HEK293 (cell line): ENCODE measurements around the gene CSNK1A1.

Source experiments
- BCL11A ChIP-seq: fragments of 450-650 bp; formaldehyde crosslinking; IDR thresholded peaks from 2 replicates; pipeline ENCODE4 v1.5.1; 2016; ENCODE audit warnings: low read depth, missing biosample characterization, missing genetic modification characterization
- BCL6B ChIP-seq: fragments of 450-650 bp; formaldehyde crosslinking; IDR thresholded peaks from 2 replicates; pipeline ENCODE4 v1.5.1; 2017; ENCODE audit warnings: missing biosample characterization, missing genetic modification characterization
- EGR2 ChIP-seq: fragments of 450-650 bp; formaldehyde crosslinking; IDR thresholded peaks from 2 replicates; pipeline ENCODE4 v1.5.1; 2016; ENCODE audit warnings: low read depth, missing biosample characterization, missing genetic modification characterization
- GLIS2 ChIP-seq: fragments of 450-650 bp; formaldehyde crosslinking; IDR thresholded peaks from 2 replicates; pipeline ENCODE4 v1.5.1; 2016; ENCODE audit warnings: missing biosample characterization, missing genetic modification characterization
- SCRT2 ChIP-seq: fragments of 450-650 bp; formaldehyde crosslinking; IDR thresholded peaks from 2 replicates; pipeline ENCODE4 v1.5.1; 2016; ENCODE audit warnings: missing biosample characterization, missing genetic modification characterization
- SP2 ChIP-seq: fragments of 450-650 bp; formaldehyde crosslinking; IDR thresholded peaks from 2 replicates; pipeline ENCODE4 v1.5.1; 2016; ENCODE audit warnings: missing biosample characterization, missing genetic modification characterization
- SP3 ChIP-seq: fragments of 450-650 bp; formaldehyde crosslinking; IDR thresholded peaks from 2 replicates; pipeline ENCODE4 v1.5.1; 2016; ENCODE audit warnings: missing biosample characterization, missing genetic modification characterization
- ZBTB21 ChIP-seq: fragments of 450-650 bp; formaldehyde crosslinking; IDR thresholded peaks from 2 replicates; pipeline ENCODE4 v1.5.1; 2017; ENCODE audit warnings: missing biosample characterization, missing genetic modification characterization
- ZBTB48 ChIP-seq: fragments of 450-650 bp; formaldehyde crosslinking; IDR thresholded peaks from 2 replicates; pipeline ENCODE4 v1.5.1; 2016; ENCODE audit warnings: missing biosample characterization, missing genetic modification characterization
- ZEB2 ChIP-seq: fragments of 450-650 bp; formaldehyde crosslinking; IDR thresholded peaks from 2 replicates; pipeline ENCODE4 v1.5.1; 2016; ENCODE audit warnings: missing biosample characterization, missing genetic modification characterization
- ZIC2 ChIP-seq: fragments of 450-650 bp; formaldehyde crosslinking; IDR thresholded peaks from 2 replicates; pipeline ENCODE4 v1.5.1; 2016; ENCODE audit warnings: missing biosample characterization, missing genetic modification characterization
- ZNF362 ChIP-seq: fragments of 450-650 bp; formaldehyde crosslinking; IDR thresholded peaks from 2 replicates; pipeline ENCODE4 v1.5.1; 2016; ENCODE audit warnings: missing biosample characterization, missing genetic modification characterization
- ZNF366 ChIP-seq: fragments of 450-650 bp; formaldehyde crosslinking; conservative IDR thresholded peaks from 2 replicates; pipeline ENCODE4 v1.5.1; 2016; ENCODE audit warnings: missing biosample characterization, missing genetic modification characterization
- ZNF510 ChIP-seq: fragments of 450-650 bp; formaldehyde crosslinking; IDR thresholded peaks from 2 replicates; pipeline ENCODE4 v1.5.1; 2018; ENCODE audit warnings: mild to moderate bottlenecking, missing genetic modification characterization, missing biosample characterization; ENCODE audit not compliant: insufficient replicate concordance
- ZNF561 ChIP-seq: fragments of 450-650 bp; IDR thresholded peaks from 2 replicates; pipeline ENCODE4 v1.5.1; 2018; ENCODE audit warnings: missing biosample characterization, missing genetic modification characterization, borderline replicate concordance
- TF ChIP-seq, protein P1 (sequence below): fragments of 450-650 bp; formaldehyde crosslinking; IDR thresholded peaks from 2 replicates; pipeline ENCODE4 v1.5.1; 2016; ENCODE audit warnings: missing biosample characterization, missing genetic modification characterization
- TF ChIP-seq, protein P2 (sequence below): fragments of 450-650 bp; formaldehyde crosslinking; IDR thresholded peaks from 2 replicates; pipeline ENCODE4 v1.5.1; 2016; ENCODE audit warnings: missing biosample characterization, missing genetic modification characterization
- TF ChIP-seq, protein P3 (sequence below): fragments of 450-650 bp; formaldehyde crosslinking; IDR thresholded peaks from 2 replicates; pipeline ENCODE4 v1.5.1; 2016; ENCODE audit warnings: missing biosample characterization, missing genetic modification characterization

The CSNK1A1 gene

DNA sequence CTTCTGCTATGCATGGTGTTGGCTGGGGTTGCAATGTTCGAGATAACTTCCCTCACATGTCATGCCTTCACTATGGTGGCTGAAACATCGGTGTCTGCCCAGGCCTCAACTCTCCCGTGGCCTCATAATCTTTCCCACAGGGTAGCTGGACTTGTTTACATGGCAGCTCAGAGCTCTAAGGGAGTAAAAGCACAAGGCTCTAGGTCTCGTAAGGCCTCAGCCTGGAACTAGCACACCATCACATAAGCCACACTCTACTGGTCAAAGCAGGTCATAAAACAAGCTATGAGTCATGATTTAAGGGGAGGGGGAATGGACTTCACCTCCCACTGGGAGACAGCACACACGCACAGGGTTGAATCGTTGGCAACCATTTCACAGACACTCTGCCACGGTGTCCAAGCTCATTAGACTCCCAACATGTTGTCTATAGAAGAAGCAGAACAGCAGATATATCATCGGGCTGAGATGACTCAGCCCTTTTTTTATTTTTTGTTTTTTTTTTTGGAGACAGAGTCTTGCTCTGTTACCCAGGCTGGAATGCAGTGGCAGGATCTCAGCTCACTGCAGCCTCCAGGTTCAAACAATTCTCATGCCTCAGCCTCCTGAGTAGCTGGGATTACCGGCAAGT, 105.4 kb downstream of the CSNK1A1 start (continued):
- TF ChIP-seq BCL6B (tag by site-specific recombination) (no peak), ZNF561 (tag by site-specific recombination) (peak; percentile 20; the same call in 1 of the 2 replicates), EGR2 (tag by site-specific recombination) (0 out of 2 replicates have a peak, but pooled peaks have one; percentile 24), SP2 (peak; percentile 29; the same call in 1 of the 2 replicates), ZNF510 (tag by site-specific recombination) (no peak), ZEB2 (tag by site-specific recombination) (peak; percentile 56; the same call in 1 of the 2 replicates), SCRT2 (tag by site-specific recombination) (peak; percentile 38; the same call in 1 of the 2 replicates), ZNF366 (tag by site-specific recombination) (peak; percentile 37), ZIC2 (tag by site-specific recombination) (peak; percentile 88), ZNF362 (tag by site-specific recombination) (peak; percentile 68), SP3 (tag by site-specific recombination) (peak; percentile 37; the same call in 1 of the 2 replicates), BCL11A (tag by site-specific recombination) (0 out of 2 replicates have a peak, but pooled peaks have one; percentile 64), ZBTB48 (tag by site-specific recombination) (0 out of 2 replicates have a peak, but pooled peaks have one; percentile 21), GLIS2 (tag by site-specific recombination) (peak; percentile 69), ZBTB21 (peak; percentile 29; the same call in 1 of the 2 replicates)
- TF ChIP-seq, protein P1, sequence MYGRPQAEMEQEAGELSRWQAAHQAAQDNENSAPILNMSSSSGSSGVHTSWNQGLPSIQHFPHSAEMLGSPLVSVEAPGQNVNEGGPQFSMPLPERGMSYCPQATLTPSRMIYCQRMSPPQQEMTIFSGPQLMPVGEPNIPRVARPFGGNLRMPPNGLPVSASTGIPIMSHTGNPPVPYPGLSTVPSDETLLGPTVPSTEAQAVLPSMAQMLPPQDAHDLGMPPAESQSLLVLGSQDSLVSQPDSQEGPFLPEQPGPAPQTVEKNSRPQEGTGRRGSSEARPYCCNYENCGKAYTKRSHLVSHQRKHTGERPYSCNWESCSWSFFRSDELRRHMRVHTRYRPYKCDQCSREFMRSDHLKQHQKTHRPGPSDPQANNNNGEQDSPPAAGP (tag by site-specific recombination), result peak; percentile 49; the same call in 1 of the 2 replicates
- TF ChIP-seq, protein P2, sequence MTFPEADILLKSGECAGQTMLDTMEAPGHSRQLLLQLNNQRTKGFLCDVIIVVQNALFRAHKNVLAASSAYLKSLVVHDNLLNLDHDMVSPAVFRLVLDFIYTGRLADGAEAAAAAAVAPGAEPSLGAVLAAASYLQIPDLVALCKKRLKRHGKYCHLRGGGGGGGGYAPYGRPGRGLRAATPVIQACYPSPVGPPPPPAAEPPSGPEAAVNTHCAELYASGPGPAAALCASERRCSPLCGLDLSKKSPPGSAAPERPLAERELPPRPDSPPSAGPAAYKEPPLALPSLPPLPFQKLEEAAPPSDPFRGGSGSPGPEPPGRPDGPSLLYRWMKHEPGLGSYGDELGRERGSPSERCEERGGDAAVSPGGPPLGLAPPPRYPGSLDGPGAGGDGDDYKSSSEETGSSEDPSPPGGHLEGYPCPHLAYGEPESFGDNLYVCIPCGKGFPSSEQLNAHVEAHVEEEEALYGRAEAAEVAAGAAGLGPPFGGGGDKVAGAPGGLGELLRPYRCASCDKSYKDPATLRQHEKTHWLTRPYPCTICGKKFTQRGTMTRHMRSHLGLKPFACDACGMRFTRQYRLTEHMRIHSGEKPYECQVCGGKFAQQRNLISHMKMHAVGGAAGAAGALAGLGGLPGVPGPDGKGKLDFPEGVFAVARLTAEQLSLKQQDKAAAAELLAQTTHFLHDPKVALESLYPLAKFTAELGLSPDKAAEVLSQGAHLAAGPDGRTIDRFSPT (tag by site-specific recombination), result 0 out of 2 replicates have a peak, but pooled peaks have one; percentile 51
- TF ChIP-seq, protein P3, sequence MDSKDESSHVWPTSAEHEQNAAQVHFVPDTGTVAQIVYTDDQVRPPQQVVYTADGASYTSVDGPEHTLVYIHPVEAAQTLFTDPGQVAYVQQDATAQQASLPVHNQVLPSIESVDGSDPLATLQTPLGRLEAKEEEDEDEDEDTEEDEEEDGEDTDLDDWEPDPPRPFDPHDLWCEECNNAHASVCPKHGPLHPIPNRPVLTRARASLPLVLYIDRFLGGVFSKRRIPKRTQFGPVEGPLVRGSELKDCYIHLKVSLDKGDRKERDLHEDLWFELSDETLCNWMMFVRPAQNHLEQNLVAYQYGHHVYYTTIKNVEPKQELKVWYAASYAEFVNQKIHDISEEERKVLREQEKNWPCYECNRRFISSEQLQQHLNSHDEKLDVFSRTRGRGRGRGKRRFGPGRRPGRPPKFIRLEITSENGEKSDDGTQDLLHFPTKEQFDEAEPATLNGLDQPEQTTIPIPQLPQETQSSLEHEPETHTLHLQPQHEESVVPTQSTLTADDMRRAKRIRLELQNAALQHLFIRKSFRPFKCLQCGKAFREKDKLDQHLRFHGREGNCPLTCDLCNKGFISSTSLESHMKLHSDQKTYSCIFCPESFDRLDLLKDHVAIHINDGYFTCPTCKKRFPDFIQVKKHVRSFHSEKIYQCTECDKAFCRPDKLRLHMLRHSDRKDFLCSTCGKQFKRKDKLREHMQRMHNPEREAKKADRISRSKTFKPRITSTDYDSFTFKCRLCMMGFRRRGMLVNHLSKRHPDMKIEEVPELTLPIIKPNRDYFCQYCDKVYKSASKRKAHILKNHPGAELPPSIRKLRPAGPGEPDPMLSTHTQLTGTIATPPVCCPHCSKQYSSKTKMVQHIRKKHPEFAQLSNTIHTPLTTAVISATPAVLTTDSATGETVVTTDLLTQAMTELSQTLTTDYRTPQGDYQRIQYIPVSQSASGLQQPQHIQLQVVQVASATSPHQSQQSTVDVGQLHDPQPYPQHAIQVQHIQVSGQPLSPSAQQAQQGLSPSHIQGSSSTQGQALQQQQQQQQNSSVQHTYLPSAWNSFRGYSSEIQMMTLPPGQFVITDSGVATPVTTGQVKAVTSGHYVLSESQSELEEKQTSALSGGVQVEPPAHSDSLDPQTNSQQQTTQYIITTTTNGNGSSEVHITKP (tag by site-specific recombination), result peak; percentile 91
- TF ChIP-seq, all 188 proteins: peak for 42
